Calu3 (cell line): ENCODE measurements around the gene OR11H7. TPM values are rescaled to one million over a fixed set of nuclear protein-coding genes. Genes with fewer than 3 reads are reported as not detected.
"Not testable (repeated sequence)": the region's sequence is repeated elsewhere in the genome, so short reads cannot be mapped to it uniquely, and the experiment has no call there.

Experiments used
- BruUV-seq: library from RNA; stranded (reverse); fragments of 400-500 nt; replicated peaks from 2 replicates; lab custom pipeline; 2021; lab: Mats Ljungman, UMichigan
- CTCF ChIA-PET: fragments of 300-600 bp; sonication (Branson Sonifier 250); formaldehyde crosslinking; loops from one replicate; lab custom pipeline; 2022; ENCODE audit warnings: antibody characterized with exemption; lab: Charles Lee
- DNase-seq: peaks from one replicate; pipeline ENCODE4 v3.0.0; 2022
- H3K27ac Mint-ChIP-seq: one replicate; pipeline ENCODE4 v1.8.0; 2022; ENCODE audit warnings: mixed read lengths; ENCODE audit not compliant: unreplicated experiment
- H3K27me3 Mint-ChIP-seq: one replicate; pipeline ENCODE4 v1.8.0; 2022; ENCODE audit warnings: mixed read lengths; ENCODE audit not compliant: unreplicated experiment
- H3K36me3 Mint-ChIP-seq: one replicate; pipeline ENCODE4 v1.8.0; 2022; ENCODE audit warnings: mild to moderate bottlenecking, moderate library complexity, mixed read lengths; ENCODE audit not compliant: insufficient read depth, unreplicated experiment
- H3K4me1 Mint-ChIP-seq: one replicate; pipeline ENCODE4 v1.8.0; 2022; ENCODE audit warnings: mild to moderate bottlenecking, low read depth, mixed read lengths; ENCODE audit not compliant: unreplicated experiment
- H3K4me3 Mint-ChIP-seq: one replicate; pipeline ENCODE4 v1.8.0; 2022; ENCODE audit warnings: mild to moderate bottlenecking, low read depth, moderate library complexity, mixed read lengths; ENCODE audit not compliant: unreplicated experiment
- H3K9me3 Mint-ChIP-seq: one replicate; pipeline ENCODE4 v1.8.0; 2022; ENCODE audit warnings: low read depth, mixed read lengths; ENCODE audit not compliant: unreplicated experiment
- CTCF ChIP-seq: fragments of 200-600 bp; IDR thresholded peaks from one replicate; pipeline ENCODE4 v1.8.0; 2022; ENCODE audit warnings: antibody characterized with exemption; ENCODE audit not compliant: unreplicated experiment
- intact Hi-C: fragments of 100-400 bp; cut with micrococcal nuclease; formaldehyde crosslinking; loops from one replicate; pipeline ENCODE4 v1.10.0; 2022; ENCODE audit not compliant: unreplicated experiment
- total RNA-seq: library from RNA; stranded (reverse); gene quantifications from 2 replicates; pipeline ENCODE4 v1.2.3, GENCODE V29; 2022

Gene OR11H7
- total RNA-seq, 1 experiment from 2014 or later = not detected

- H3K36me3 Mint-ChIP-seq = no peaks in the 10 kb centered on the region
- CTCF ChIA-PET = no interaction called here
- TF ChIP-seq CTCF = no peak
- H3K27me3 Mint-ChIP-seq = no peaks in the 10 kb centered on the region
- intact Hi-C loops = no loop called here
- H3K9me3 Mint-ChIP-seq = peaks cover 3% of the 10 kb centered on the region
- peaks cover 10% of the 10 kb centered on the region for H3K4me1 Mint-ChIP-seq
- no peak overlapping the region for H3K27ac Mint-ChIP-seq
- no peak overlapping the region for H3K4me3 Mint-ChIP-seq
- BruUV-seq = no TSS peak
- no peak for DNase-seq
Measured at GRCh38 chr14:20184181-20184580, 44.6 kb upstream of the OR11H7 start.

- DNase-seq = no peak
- Mint-ChIP-seq H3K36me3 (no peaks in the 10 kb centered on the region), H3K4me3 (no peak within 1 kb of the TSS), H3K27ac (no peak within 1 kb of the TSS), H3K9me3 (peaks cover 3% of the 10 kb centered on the region), H3K27me3 (no peaks in the 10 kb centered on the region), H3K4me1 (no peaks in the 10 kb centered on the region)
- intact Hi-C loops = no loop called here
- CTCF ChIA-PET = no interaction called here
- no peak for TF ChIP-seq CTCF
- BruUV-seq = no TSS peak
Measured at GRCh38 chr14:20190596-20190995, 38.2 kb upstream of the OR11H7 start, which contains the start of gene OR11G2. OR11G2 (plus strand) TSS chr14:20190896; CDS start chr14:20197438, 6,542 bp downstream.

- intact Hi-C loops = no loop called here
- no peak overlapping the region for H3K4me3 Mint-ChIP-seq
- H3K4me1 Mint-ChIP-seq = no peaks in the 10 kb centered on the region
- CTCF ChIA-PET = interaction anchor here (0.5 kb wide), 1 partner anchor 29 kb away, joined by 3 read pairs; no protein-coding TSS in a partner anchor
- H3K36me3 Mint-ChIP-seq = no peaks in the 10 kb centered on the region
- H3K9me3 Mint-ChIP-seq = peaks cover 3% of the 10 kb centered on the region
- H3K27me3 Mint-ChIP-seq = no peaks in the 10 kb centered on the region
- no peak for TF ChIP-seq CTCF
- H3K27ac Mint-ChIP-seq = no peak overlapping the region
- no TSS peak for BruUV-seq
- no peak for DNase-seq
Measured at GRCh38 chr14:20191396-20191795, 37.4 kb upstream of the OR11H7 start.

- no peaks in the 10 kb centered on the region for H3K36me3 Mint-ChIP-seq
- no peak overlapping the region for H3K27ac Mint-ChIP-seq
- TF ChIP-seq CTCF = no peak
- no peak for DNase-seq
- no peaks in the 10 kb centered on the region for H3K9me3 Mint-ChIP-seq
- H3K27me3 Mint-ChIP-seq = no peaks in the 10 kb centered on the region
- peaks cover 10% of the 10 kb centered on the region for H3K4me1 Mint-ChIP-seq
- no TSS peak for BruUV-seq
- CTCF ChIA-PET = no interaction called here
- intact Hi-C loops = no loop called here
- no peak overlapping the region for H3K4me3 Mint-ChIP-seq
Measured at GRCh38 chr14:20194101-20194500, 34.7 kb upstream of the OR11H7 start.

GRCh38 chr14:20195170-20195569, 33.6 kb upstream of the OR11H7 start:
- H3K4me3 Mint-ChIP-seq, H3K9me3 Mint-ChIP-seq, H3K36me3 Mint-ChIP-seq, H3K27ac Mint-ChIP-seq, H3K27me3 Mint-ChIP-seq, DNase-seq, intact Hi-C loops, CTCF ChIA-PET, BruUV-seq: not testable (repeated sequence)
- H3K4me1 Mint-ChIP-seq = peaks cover 10% of the 10 kb centered on the region
